Mesodermal cell (in vitro differentiated cells): ENCODE results near the gene ANKMY1.

Experiments used
- H3K27ac ChIP-seq: 2 replicates; pipeline ENCODE4 v1.7.0; 2013; ENCODE audit warnings: mild to moderate bottlenecking, low read depth, low read length, moderate library complexity; ENCODE audit not compliant: severe bottlenecking
- H3K36me3 ChIP-seq: 2 replicates; pipeline ENCODE4 v1.7.1; 2013; ENCODE audit warnings: mild to moderate bottlenecking, low read length, moderate library complexity; ENCODE audit not compliant: control insufficient read depth, insufficient read depth
- H3K4me1 ChIP-seq: one replicate; pipeline ENCODE4 v1.7.1; 2013; ENCODE audit warnings: mild to moderate bottlenecking, low read length; ENCODE audit not compliant: insufficient read depth, control insufficient read depth, poor library complexity, severe bottlenecking
- H3K4me3 ChIP-seq: 2 replicates; pipeline ENCODE4 v1.7.0; 2013; ENCODE audit warnings: low read length, control low read depth, mild to moderate bottlenecking; ENCODE audit not compliant: insufficient read depth, poor library complexity, severe bottlenecking; ENCODE audit errors: extremely low read depth
- H3K9me3 ChIP-seq: 2 replicates; pipeline ENCODE4 v1.7.1; 2013; ENCODE audit warnings: mild to moderate bottlenecking, low read length, moderate library complexity; ENCODE audit not compliant: control insufficient read depth
- WGBS, 2 experiments: methylation state at CpG; one replicate each; pipeline ENCODE4 v1.1.5; 2013; ENCODE audit warnings: missing lambda C conversion rate in 2 of 2; ENCODE audit not compliant: insufficient coverage in 2 of 2; 5-methylcytosine and 5-hydroxymethylcytosine counted together

Gene ANKMY1

GRCh38 chr2:240432820-240433801 is 124.7 kb downstream of the ANKMY1 start:
- Histone ChIP-seq H3K27ac (no peak overlapping the region), H3K4me3 (no peak overlapping the region), H3K9me3 (no peaks in the 10 kb centered on the region), H3K4me1 (peaks cover 12% of the 10 kb centered on the region), H3K36me3 (no peaks in the 10 kb centered on the region)
- WGBS, 2 experiments, result 93 to 94% methylated on average over 33 of the region's 34 CpGs

GRCh38 chr2:240432430-240432819 is 125.4 kb downstream of the ANKMY1 start:
- peaks cover 8% of the 10 kb centered on the region for H3K4me1 ChIP-seq
- H3K9me3 ChIP-seq, result no peaks in the 10 kb centered on the region
- no peak overlapping the region for H3K4me3 ChIP-seq
- H3K27ac ChIP-seq, result no peak overlapping the region
- H3K36me3 ChIP-seq, result no peaks in the 10 kb centered on the region
- WGBS, 2 experiments, result 89 to 94% methylated on average over 9 of the region's 9 CpGs

GRCh38 chr2:240431661-240432424 is 125.9 kb downstream of the ANKMY1 start:
- H3K36me3 ChIP-seq, result no peaks in the 10 kb centered on the region
- 86 to 88% methylated on average over 10 to 12 of the region's 12 CpGs for whole genome bisulfite sequencing, 2 experiments
- peaks cover 6% of the 10 kb centered on the region for H3K4me1 ChIP-seq
- no peak overlapping the region for H3K4me3 ChIP-seq
- H3K9me3 ChIP-seq, result no peaks in the 10 kb centered on the region
- H3K27ac ChIP-seq, result no peak overlapping the region

- Histone ChIP-seq H3K36me3 (no peaks in the 10 kb centered on the region), H3K27ac (no peak overlapping the region), H3K4me3 (no peak overlapping the region), H3K9me3 (peaks cover under 1% of the 10 kb centered on the region), H3K4me1 (peaks cover 6% of the 10 kb centered on the region)
- 90% methylated on average over 2 of the region's 3 CpGs; no CpG with 5 or more reads in 1 of the 2 experiments for WGBS, 2 experiments
These were observed 126.5 kb downstream of the ANKMY1 start for GRCh38 chr2:240431271-240431660.

GRCh38 chr2:240430595-240430994 is 127.2 kb downstream of the ANKMY1 start:
- H3K9me3 ChIP-seq, result peaks cover 7% of the 10 kb centered on the region
- no peak overlapping the region for H3K27ac ChIP-seq
- H3K36me3 ChIP-seq, result no peaks in the 10 kb centered on the region
- no peak overlapping the region for H3K4me3 ChIP-seq
- 86 to 94% methylated on average over 3 to 4 of the region's 5 CpGs for WGBS, 2 experiments
- peaks cover 6% of the 10 kb centered on the region for H3K4me1 ChIP-seq

- Histone ChIP-seq H3K4me1 (peaks cover 6% of the 10 kb centered on the region), H3K9me3 (peaks cover 9% of the 10 kb centered on the region), H3K27ac (no peak overlapping the region), H3K4me3 (no peak overlapping the region), H3K36me3 (no peaks in the 10 kb centered on the region)
- 74 to 81% methylated on average over 6 to 14 of the region's 14 CpGs for WGBS, 2 experiments
These were observed 127.8 kb downstream of the ANKMY1 start for GRCh38 chr2:240429872-240430491.
